Right atrium auricular region (tissue), 2 donors: ENCODE data around the gene STARD3NL. TPM values are rescaled to one million over a fixed set of nuclear protein-coding genes. Genes with fewer than 3 reads are reported as not detected.

ENCODE experiments used
- DNase-seq: peaks from one replicate; pipeline ENCODE4 v3.0.0-alpha.2; 2019; ENCODE audit warnings: low spot score
- H3K27ac ChIP-seq, 2 donors: fragments of 200-600 bp; sonication (generic); 1 replicate in 1 of 2; 2 replicates in 1 of 2; pipeline ENCODE4 v1.5.1; 2016 to 2019
- H3K27me3 ChIP-seq, 2 donors: fragments of 200-600 bp; sonication (generic); one replicate each; pipeline versions ENCODE4 v1.5.1 to v1.6.0; 2017 to 2019
- H3K36me3 ChIP-seq: fragments of 200-600 bp; sonication (generic); one replicate; pipeline ENCODE4 v1.5.1; 2016
- H3K4me1 ChIP-seq, 2 donors: fragments of 200-600 bp; sonication (generic); one replicate each; pipeline versions ENCODE4 v1.5.1 to v1.6.0; 2017 to 2019
- H3K4me3 ChIP-seq, 2 donors: fragments of 200-600 bp; sonication (generic); 1 replicate in 1 of 2; 2 replicates in 1 of 2; pipeline ENCODE4 v1.5.1; 2017 to 2019; ENCODE audit warnings: mild to moderate bottlenecking in 1 of 2, moderate library complexity in 1 of 2
- H3K9me3 ChIP-seq, 2 donors: fragments of 200-600 bp; sonication (generic); one replicate each; pipeline ENCODE4 v1.5.1; 2019
- total RNA-seq, 2 donors: library from RNA; depleted of rRNA; stranded (reverse); fragments of >200 nt; gene quantifications; one replicate each; pipeline ENCODE4 v1.1.0, GENCODE V29; 2016
- TF ChIP-seq, protein P1 (sequence below), 2 donors: fragments of 200-600 bp; sonication (generic); IDR thresholded peaks; one replicate each; pipeline ENCODE4 v1.5.1; 2019; ENCODE audit warnings: antibody characterized with exemption in 2 of 2

The STARD3NL gene
- total RNA-seq, 2 donors from 2014 or later, result 36.3 to 41.9 TPM

DNA sequence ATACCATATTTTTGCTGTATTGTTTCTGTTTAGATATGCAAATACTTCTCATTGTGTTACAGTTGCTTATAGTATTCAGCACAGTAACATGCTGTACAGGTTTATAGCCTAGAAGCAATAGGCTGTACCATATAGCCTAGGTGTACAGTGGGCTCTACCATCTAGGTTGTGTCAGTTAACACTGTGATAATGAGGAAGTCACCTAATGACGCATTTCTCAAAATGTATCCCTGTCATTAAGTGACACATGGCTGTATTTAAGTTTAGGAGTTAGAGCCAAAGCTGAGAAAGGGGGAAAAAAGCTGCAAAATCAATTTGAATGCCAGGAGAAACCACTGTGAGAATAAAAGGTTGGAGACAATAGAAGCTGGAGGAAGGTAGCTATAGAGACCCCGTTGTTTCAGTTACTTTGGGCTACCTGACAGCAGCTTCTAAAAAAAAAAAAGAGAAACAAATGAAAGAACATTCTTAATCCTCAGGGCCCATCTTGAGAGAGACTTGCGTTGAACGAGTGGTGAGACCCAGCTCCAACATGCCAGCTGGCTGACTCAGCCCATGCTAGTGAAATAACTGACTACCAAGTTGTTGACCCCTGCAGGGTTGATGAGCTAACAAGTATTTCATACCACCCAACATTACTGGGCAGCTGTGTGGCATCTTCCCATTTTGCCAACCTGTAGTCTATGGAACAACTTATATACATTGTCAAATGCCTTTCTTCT is 8.7 kb downstream of the STARD3NL start:
- peaks cover 0 to 25% of the 10 kb centered on the region in 2 donors for H3K4me1 ChIP-seq
- DNase-seq, result no peak
- no peak overlapping the region for H3K27ac ChIP-seq

DNA sequence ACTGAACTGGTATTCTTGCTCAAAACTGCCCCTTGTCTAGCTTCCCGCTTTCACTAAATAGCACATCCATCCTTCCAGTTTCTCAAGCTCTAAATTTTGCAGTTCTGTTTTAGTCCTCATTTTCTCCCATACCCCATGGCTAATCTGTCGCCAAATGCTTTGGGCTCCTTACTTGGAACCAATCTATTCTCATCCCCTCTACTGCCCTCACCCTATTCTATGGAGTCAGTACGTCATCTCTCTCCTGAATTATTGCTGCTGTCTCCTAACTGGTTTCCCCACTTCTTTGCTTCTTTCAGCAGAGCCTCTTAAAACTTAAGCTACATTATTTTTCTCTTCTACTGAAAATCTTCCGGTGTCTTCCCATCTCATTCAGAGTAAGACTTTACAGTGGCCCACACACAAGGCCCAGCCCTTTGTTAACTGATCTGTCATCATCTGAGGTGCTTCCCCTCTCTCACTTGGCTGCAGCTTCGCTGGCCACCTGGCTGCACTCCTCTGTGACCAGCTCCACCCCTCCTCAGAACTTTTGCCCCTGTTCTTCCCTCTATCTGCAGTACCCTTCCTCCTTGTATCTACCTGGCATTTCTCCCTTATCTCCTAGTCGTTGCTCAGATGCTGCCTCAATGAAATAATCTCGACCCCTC is 9.9 kb downstream of the STARD3NL start:
- TF ChIP-seq, protein P1, sequence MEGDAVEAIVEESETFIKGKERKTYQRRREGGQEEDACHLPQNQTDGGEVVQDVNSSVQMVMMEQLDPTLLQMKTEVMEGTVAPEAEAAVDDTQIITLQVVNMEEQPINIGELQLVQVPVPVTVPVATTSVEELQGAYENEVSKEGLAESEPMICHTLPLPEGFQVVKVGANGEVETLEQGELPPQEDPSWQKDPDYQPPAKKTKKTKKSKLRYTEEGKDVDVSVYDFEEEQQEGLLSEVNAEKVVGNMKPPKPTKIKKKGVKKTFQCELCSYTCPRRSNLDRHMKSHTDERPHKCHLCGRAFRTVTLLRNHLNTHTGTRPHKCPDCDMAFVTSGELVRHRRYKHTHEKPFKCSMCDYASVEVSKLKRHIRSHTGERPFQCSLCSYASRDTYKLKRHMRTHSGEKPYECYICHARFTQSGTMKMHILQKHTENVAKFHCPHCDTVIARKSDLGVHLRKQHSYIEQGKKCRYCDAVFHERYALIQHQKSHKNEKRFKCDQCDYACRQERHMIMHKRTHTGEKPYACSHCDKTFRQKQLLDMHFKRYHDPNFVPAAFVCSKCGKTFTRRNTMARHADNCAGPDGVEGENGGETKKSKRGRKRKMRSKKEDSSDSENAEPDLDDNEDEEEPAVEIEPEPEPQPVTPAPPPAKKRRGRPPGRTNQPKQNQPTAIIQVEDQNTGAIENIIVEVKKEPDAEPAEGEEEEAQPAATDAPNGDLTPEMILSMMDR (IDR thresholded peaks at IDR 0.05), result no peak
- Histone ChIP-seq H3K36me3 (no peaks in the 10 kb centered on the region), H3K27ac (no peak overlapping the region), H3K4me3 (no peak overlapping the region), H3K4me1 (peaks cover 0 to 24% of the 10 kb centered on the region in 2 donors), H3K27me3 (no peaks in the 10 kb centered on the region), H3K9me3 (peaks cover 0 to 18% of the 10 kb centered on the region in 2 donors)
- no peak for DNase-seq

More for the DNA sequence above, 8.7 kb downstream of the STARD3NL start:
- Histone ChIP-seq H3K4me3 (no peak overlapping the region), H3K9me3 (peaks cover 0 to 7% of the 10 kb centered on the region in 2 donors), H3K36me3 (no peaks in the 10 kb centered on the region), H3K27me3 (no peaks in the 10 kb centered on the region)
- TF ChIP-seq, protein P1 (IDR thresholded peaks at IDR 0.05), result no peak

DNA sequence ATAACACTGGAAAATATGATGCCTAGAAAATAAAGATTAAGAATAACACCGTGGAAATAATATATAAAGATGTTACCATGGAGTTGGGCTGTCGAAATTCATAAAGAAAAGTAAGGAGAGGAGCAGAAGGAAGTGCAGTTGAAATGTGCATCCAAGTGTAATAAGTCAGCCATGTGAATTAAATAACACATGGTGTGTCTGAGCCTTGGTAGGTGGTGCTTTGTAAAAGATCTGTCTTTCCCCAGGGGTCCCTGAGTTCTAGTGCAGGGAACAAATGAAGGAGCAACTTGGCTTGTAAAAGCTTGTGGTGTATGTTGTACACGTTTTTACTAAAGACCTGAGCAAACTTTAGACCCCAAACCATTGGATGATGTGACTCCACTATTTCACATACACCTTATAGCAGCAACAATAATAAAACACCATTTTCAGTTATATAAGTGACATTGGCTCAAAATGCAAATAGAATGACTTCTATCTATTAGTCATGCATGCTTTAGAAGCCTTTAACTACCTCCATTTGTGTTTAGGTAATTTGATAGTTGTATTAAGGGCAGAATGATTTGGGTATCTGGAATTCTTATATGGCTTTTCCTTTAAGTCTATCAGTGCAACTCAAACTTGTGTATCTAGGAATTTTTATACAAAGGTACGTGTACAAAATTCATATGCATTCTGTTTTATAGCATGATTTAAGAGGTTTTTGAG is 11.3 kb downstream of the STARD3NL start:
- H3K36me3 ChIP-seq, result no peaks in the 10 kb centered on the region
- H3K27me3 ChIP-seq, result no peaks in the 10 kb centered on the region
- peaks cover 0 to 18% of the 10 kb centered on the region in 2 donors for H3K9me3 ChIP-seq
- H3K4me1 ChIP-seq, result peaks cover 0 to 20% of the 10 kb centered on the region in 2 donors
- no peak overlapping the region for H3K4me3 ChIP-seq
- TF ChIP-seq, protein P1 (IDR thresholded peaks at IDR 0.05), result no peak
- H3K27ac ChIP-seq, result no peak overlapping the region
- DNase-seq, result no peak

- TF ChIP-seq, protein P1 (IDR thresholded peaks at IDR 0.05), result no peak
- no peak overlapping the region for H3K4me3 ChIP-seq
- H3K36me3 ChIP-seq, result no peaks in the 10 kb centered on the region
- H3K4me1 ChIP-seq, result peaks cover 0 to 19% of the 10 kb centered on the region in 2 donors
- H3K27me3 ChIP-seq, result no peaks in the 10 kb centered on the region
- H3K9me3 ChIP-seq, result peaks cover 0 to 18% of the 10 kb centered on the region in 2 donors
- DNase-seq, result no peak
- H3K27ac ChIP-seq, result no peak overlapping the region
These were observed 12.0 kb downstream of the STARD3NL start for GRCh38 chr7:38190011-38190410.

- H3K4me1 ChIP-seq, result peaks cover 0 to 11% of the 10 kb centered on the region in 2 donors
- H3K36me3 ChIP-seq, result no peaks in the 10 kb centered on the region
- H3K4me3 ChIP-seq, result no peak overlapping the region
- H3K9me3 ChIP-seq, result peaks cover 0 to 18% of the 10 kb centered on the region in 2 donors
- TF ChIP-seq, protein P1 (IDR thresholded peaks at IDR 0.05), result no peak
- no peaks in the 10 kb centered on the region for H3K27me3 ChIP-seq
- DNase-seq, result no peak
- H3K27ac ChIP-seq, result no peak overlapping the region
These were observed 13.7 kb downstream of the STARD3NL start for GRCh38 chr7:38191791-38192190.
